ENCODE results near the gene STX5. TPM values are rescaled to one million over a fixed set of nuclear protein-coding genes. Genes with fewer than 3 reads are reported as not detected.

STX5 gene
- total and polyA plus RNA-seq, 9 of the 15 experiments (the other 6 are each of a cell fraction or from before 2014, with no cell fraction given), result 2.8 to 28.6 (median 23.7) TPM

DNA sequence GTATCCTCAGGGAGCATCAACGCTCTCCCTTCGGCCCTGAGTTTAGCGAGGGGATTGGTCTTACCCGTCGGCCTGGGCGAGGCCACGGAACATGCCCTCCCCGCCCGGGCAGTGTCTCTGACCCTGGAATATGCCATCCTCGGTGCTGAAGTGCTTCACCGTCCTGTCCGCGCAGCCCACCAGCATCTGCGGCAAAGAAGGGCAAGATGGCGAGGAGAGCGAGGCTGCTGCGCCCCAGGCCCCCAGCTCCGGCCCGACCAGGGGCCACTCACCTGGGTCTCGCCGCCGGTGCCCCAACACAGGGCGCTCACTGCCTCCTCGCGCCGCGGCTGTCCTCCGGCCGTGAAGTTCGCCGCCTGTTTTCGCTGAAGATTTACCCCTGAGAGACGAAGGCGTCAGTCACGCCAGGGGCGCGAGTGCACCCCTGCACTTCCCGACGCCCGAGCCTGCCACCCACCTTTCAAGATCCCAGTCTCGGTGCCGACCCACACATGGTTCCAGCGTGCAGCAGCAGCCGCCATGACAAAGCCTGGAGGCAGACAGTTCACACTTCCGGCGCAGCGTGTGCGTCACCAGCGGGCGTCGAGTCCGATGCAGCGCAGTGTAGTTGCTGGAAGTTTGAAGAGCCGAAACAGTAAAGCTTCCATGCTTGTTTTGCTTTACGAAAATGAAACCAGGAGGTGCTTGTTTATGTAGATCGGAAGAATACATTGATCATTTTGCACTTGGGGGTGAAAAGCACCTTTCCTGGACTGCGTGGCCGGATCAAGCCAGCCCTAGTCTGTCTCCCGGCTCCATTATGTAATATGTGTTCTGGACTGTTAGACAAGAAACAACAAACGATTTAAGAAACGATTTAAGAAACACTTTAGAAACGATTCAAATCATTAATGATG lies 7.4 kb upstream of the STX5 start, which contains the start of gene WDR74 (continued):
- TF ChIP-seq, protein P1, sequence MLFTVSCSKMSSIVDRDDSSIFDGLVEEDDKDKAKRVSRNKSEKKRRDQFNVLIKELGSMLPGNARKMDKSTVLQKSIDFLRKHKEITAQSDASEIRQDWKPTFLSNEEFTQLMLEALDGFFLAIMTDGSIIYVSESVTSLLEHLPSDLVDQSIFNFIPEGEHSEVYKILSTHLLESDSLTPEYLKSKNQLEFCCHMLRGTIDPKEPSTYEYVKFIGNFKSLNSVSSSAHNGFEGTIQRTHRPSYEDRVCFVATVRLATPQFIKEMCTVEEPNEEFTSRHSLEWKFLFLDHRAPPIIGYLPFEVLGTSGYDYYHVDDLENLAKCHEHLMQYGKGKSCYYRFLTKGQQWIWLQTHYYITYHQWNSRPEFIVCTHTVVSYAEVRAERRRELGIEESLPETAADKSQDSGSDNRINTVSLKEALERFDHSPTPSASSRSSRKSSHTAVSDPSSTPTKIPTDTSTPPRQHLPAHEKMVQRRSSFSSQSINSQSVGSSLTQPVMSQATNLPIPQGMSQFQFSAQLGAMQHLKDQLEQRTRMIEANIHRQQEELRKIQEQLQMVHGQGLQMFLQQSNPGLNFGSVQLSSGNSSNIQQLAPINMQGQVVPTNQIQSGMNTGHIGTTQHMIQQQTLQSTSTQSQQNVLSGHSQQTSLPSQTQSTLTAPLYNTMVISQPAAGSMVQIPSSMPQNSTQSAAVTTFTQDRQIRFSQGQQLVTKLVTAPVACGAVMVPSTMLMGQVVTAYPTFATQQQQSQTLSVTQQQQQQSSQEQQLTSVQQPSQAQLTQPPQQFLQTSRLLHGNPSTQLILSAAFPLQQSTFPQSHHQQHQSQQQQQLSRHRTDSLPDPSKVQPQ (CRISPR knock-in tag; IDR thresholded peaks at IDR 0.05; ENCODE audit: borderline replicate concordance), result no peak
- TF ChIP-seq ZBTB7A (IDR thresholded peaks at IDR 0.05; ENCODE audit: borderline replicate concordance, control insufficient read depth, low read depth, low read length) (no peak), SETDB1 (IDR thresholded peaks at IDR 0.05; ENCODE audit: low read length) (no peak), RHOXF2B (CRISPR knock-in tag; conservative IDR thresholded peaks at IDR 0.05) (no peak), POLR2AphosphoS2 (IDR thresholded peaks at IDR 0.05; ENCODE audit: low read length) (peak; percentile 84; the same call in 1 of the 2 replicates), ZNF436 (CRISPR knock-in tag; IDR thresholded peaks at IDR 0.05) (no peak), MEF2D (tag; conservative IDR thresholded peaks at IDR 0.05; ENCODE audit: low read depth) (no peak), NR3C1 (CRISPR knock-in tag; IDR thresholded peaks at IDR 0.05) (no peak), SFPQ (IDR thresholded peaks at IDR 0.05; ENCODE audit: low read depth, low read length) (no peak), ZNF699 (CRISPR knock-in tag; IDR thresholded peaks at IDR 0.05; ENCODE audit: insufficient replicate concordance) (no peak), MXI1 (IDR thresholded peaks at IDR 0.05; ENCODE audit: low read depth, low read length) (peak; percentile 99), PHF8 (IDR thresholded peaks at IDR 0.05; ENCODE audit: borderline replicate concordance, low read length) (peak; percentile 82; the same call in 1 of the 2 replicates), JUNB (CRISPR knock-in tag; conservative IDR thresholded peaks at IDR 0.05) (no peak), SNAPC5 (CRISPR knock-in tag; IDR thresholded peaks at IDR 0.05) (no peak), ZNF695 (CRISPR knock-in tag; IDR thresholded peaks at IDR 0.05) (no peak), MTA1 (IDR thresholded peaks at IDR 0.05; ENCODE audit: borderline replicate concordance) (peak; percentile 99), ZNF263 (CRISPR knock-in tag; IDR thresholded peaks at IDR 0.05; ENCODE audit: borderline replicate concordance) (0 out of 2 replicates have a peak, but pooled peaks have one; percentile 30), ZNF740 (CRISPR knock-in tag; IDR thresholded peaks at IDR 0.05) (0 out of 2 replicates have a peak, but pooled peaks have one; percentile 28), ZNF740 (tag; IDR thresholded peaks at IDR 0.05) (no peak), GTF2E2 (tag; IDR thresholded peaks at IDR 0.05) (no peak), L3MBTL2 (IDR thresholded peaks at IDR 0.05) (no peak; the same call in 1 of the 2 replicates), MCM7 (IDR thresholded peaks at IDR 0.05) (no peak), BMI1 (IDR thresholded peaks at IDR 0.05; ENCODE audit: low read length) (no peak)

All from K562 (cell line).